HEK293 (cell line): Measurements from ENCODE around the gene BICD2.
A peak's percentile ranks its signal among the peaks of the same experiment; 100 is the strongest.

Experiments
- CTCF ChIA-PET: fragments of 350-600 bp; formaldehyde crosslinking; extraction: SDS; loops from one replicate; lab custom pipeline; 2021; ENCODE audit warnings: antibody characterized with exemption; lab: Yijun Ruan, JAX
- POLR2A ChIA-PET: fragments of 300-600 bp; formaldehyde crosslinking; extraction: SDS; loops from one replicate; lab custom pipeline; 2020; ENCODE audit warnings: antibody characterized with exemption, inconsistent platforms; lab: Yijun Ruan, JAX
- H3K27ac ChIP-seq: fragments of 200-500 bp; sonication (Bioruptor generic); 2 replicates; pipeline ENCODE4 v1.5.1; 2014; ENCODE audit warnings: low read depth, low read length, control low read depth, inconsistent platforms; ENCODE audit errors: extremely low read depth
- H3K36me3 ChIP-seq, 2 experiments: fragments of 200-500 bp in 1 of 2; sonication (Bioruptor generic) in 1 of 2; 1 replicate in 1 of 2; 2 replicates in 1 of 2; pipeline ENCODE4 v1.5.1; 2014 to 2017; ENCODE audit warnings: inconsistent platforms in 2 of 2, low read length in 2 of 2; ENCODE audit not compliant: control insufficient read depth in 2 of 2, insufficient read depth in 1 of 2
- H3K4me1 ChIP-seq: fragments of 200-500 bp; sonication (Bioruptor generic); 2 replicates; pipeline ENCODE4 v1.5.1; 2014; ENCODE audit warnings: mild to moderate bottlenecking, low read length, inconsistent platforms; ENCODE audit not compliant: control insufficient read depth, insufficient read depth
- H3K4me3 ChIP-seq: 2 replicates; pipeline ENCODE4 v1.5.1; 2011; ENCODE audit warnings: low read depth, mild to moderate bottlenecking, control low read depth, low read length, moderate library complexity
- H3K9me3 ChIP-seq: fragments of 200-500 bp; sonication (Bioruptor generic); 2 replicates; pipeline ENCODE4 v1.5.1; 2014; ENCODE audit warnings: low read depth, low read length, inconsistent platforms; ENCODE audit not compliant: control insufficient read depth, insufficient read depth
- EGR2 ChIP-seq: fragments of 450-650 bp; formaldehyde crosslinking; IDR thresholded peaks from 2 replicates; pipeline ENCODE4 v1.5.1; 2016; ENCODE audit warnings: low read depth, missing biosample characterization, missing genetic modification characterization
- FEZF1 ChIP-seq: fragments of 450-650 bp; formaldehyde crosslinking; IDR thresholded peaks from 2 replicates; pipeline ENCODE4 v1.5.1; 2016; ENCODE audit warnings: missing biosample characterization, missing genetic modification characterization
- SP2 ChIP-seq: fragments of 450-650 bp; formaldehyde crosslinking; IDR thresholded peaks from 2 replicates; pipeline ENCODE4 v1.5.1; 2016; ENCODE audit warnings: missing biosample characterization, missing genetic modification characterization
- ZBTB17 ChIP-seq: fragments of 450-650 bp; formaldehyde crosslinking; IDR thresholded peaks from 2 replicates; pipeline ENCODE4 v1.5.1; 2016; ENCODE audit warnings: missing biosample characterization, missing genetic modification characterization
- ZBTB21 ChIP-seq: fragments of 450-650 bp; formaldehyde crosslinking; IDR thresholded peaks from 2 replicates; pipeline ENCODE4 v1.5.1; 2017; ENCODE audit warnings: missing biosample characterization, missing genetic modification characterization
- ZBTB7A ChIP-seq: fragments of 450-650 bp; formaldehyde crosslinking; IDR thresholded peaks from 2 replicates; pipeline ENCODE4 v1.5.1; 2016; ENCODE audit warnings: low read depth, missing biosample characterization, missing genetic modification characterization
- ZFHX2 ChIP-seq: fragments of 450-650 bp; formaldehyde crosslinking; conservative IDR thresholded peaks from 2 replicates; pipeline ENCODE4 v1.5.1; 2016; ENCODE audit warnings: missing biosample characterization, missing genetic modification characterization
- ZFP3 ChIP-seq: fragments of 450-650 bp; formaldehyde crosslinking; IDR thresholded peaks from 2 replicates; pipeline ENCODE4 v1.5.1; 2016; ENCODE audit warnings: low read depth, missing biosample characterization, missing genetic modification characterization
- ZFP37 ChIP-seq: fragments of 450-650 bp; formaldehyde crosslinking; IDR thresholded peaks from 2 replicates; pipeline ENCODE4 v1.5.1; 2016; ENCODE audit warnings: missing biosample characterization, missing genetic modification characterization
- ZFP41 ChIP-seq: fragments of 450-650 bp; formaldehyde crosslinking; IDR thresholded peaks from 2 replicates; pipeline ENCODE4 v1.5.1; 2016; ENCODE audit warnings: missing biosample characterization, missing genetic modification characterization, borderline replicate concordance
- ZIC2 ChIP-seq: fragments of 450-650 bp; formaldehyde crosslinking; IDR thresholded peaks from 2 replicates; pipeline ENCODE4 v1.5.1; 2016; ENCODE audit warnings: missing biosample characterization, missing genetic modification characterization
- ZNF133 ChIP-seq: fragments of 450-650 bp; formaldehyde crosslinking; IDR thresholded peaks from 2 replicates; pipeline ENCODE4 v1.5.1; 2016; ENCODE audit warnings: missing biosample characterization, missing genetic modification characterization
- ZNF2 ChIP-seq: fragments of 450-650 bp; formaldehyde crosslinking; IDR thresholded peaks from 2 replicates; pipeline ENCODE4 v1.5.1; 2016; ENCODE audit warnings: missing biosample characterization, missing genetic modification characterization
- ZNF202 ChIP-seq: fragments of 450-650 bp; formaldehyde crosslinking; IDR thresholded peaks from 2 replicates; pipeline ENCODE4 v1.5.1; 2016; ENCODE audit warnings: missing biosample characterization, missing genetic modification characterization, borderline replicate concordance
- ZNF24 ChIP-seq: fragments of 450-650 bp; formaldehyde crosslinking; IDR thresholded peaks from 2 replicates; pipeline ENCODE4 v1.5.1; 2016; ENCODE audit warnings: missing biosample characterization, missing genetic modification characterization
- ZNF248 ChIP-seq: fragments of 450-650 bp; formaldehyde crosslinking; IDR thresholded peaks from 2 replicates; pipeline ENCODE4 v1.5.1; 2017; ENCODE audit warnings: missing biosample characterization, missing genetic modification characterization
- ZNF391 ChIP-seq: fragments of 450-650 bp; formaldehyde crosslinking; IDR thresholded peaks from 2 replicates; pipeline ENCODE4 v1.5.1; 2016; ENCODE audit warnings: low read depth, missing biosample characterization, missing genetic modification characterization, borderline replicate concordance
- ZNF521 ChIP-seq: fragments of 450-650 bp; formaldehyde crosslinking; IDR thresholded peaks from 2 replicates; pipeline ENCODE4 v1.5.1; 2017; ENCODE audit warnings: missing biosample characterization, mild to moderate bottlenecking, missing genetic modification characterization
- ZNF548 ChIP-seq: fragments of 450-650 bp; formaldehyde crosslinking; IDR thresholded peaks from 2 replicates; pipeline ENCODE4 v1.5.1; 2016; ENCODE audit warnings: missing biosample characterization, missing genetic modification characterization
- ZNF629 ChIP-seq: fragments of 450-650 bp; formaldehyde crosslinking; IDR thresholded peaks from 2 replicates; pipeline ENCODE4 v1.5.1; 2017; ENCODE audit warnings: missing biosample characterization, missing genetic modification characterization
- ZNF654 ChIP-seq: fragments of 450-650 bp; formaldehyde crosslinking; IDR thresholded peaks from 2 replicates; pipeline ENCODE4 v1.5.1; 2016; ENCODE audit warnings: low read depth, missing biosample characterization, missing genetic modification characterization
- ZNF660 ChIP-seq: fragments of 450-650 bp; IDR thresholded peaks from 2 replicates; pipeline ENCODE4 v1.5.1; 2018; ENCODE audit warnings: missing biosample characterization, mild to moderate bottlenecking, missing genetic modification characterization
- ZNF747 ChIP-seq: fragments of 450-650 bp; formaldehyde crosslinking; IDR thresholded peaks from 2 replicates; pipeline ENCODE4 v1.5.1; 2016; ENCODE audit warnings: missing biosample characterization, missing genetic modification characterization
- ZNF768 ChIP-seq: fragments of 450-650 bp; formaldehyde crosslinking; IDR thresholded peaks from 2 replicates; pipeline ENCODE4 v1.5.1; 2018; ENCODE audit warnings: missing biosample characterization, mild to moderate bottlenecking, missing genetic modification characterization
- TF ChIP-seq, protein P1 (sequence below): fragments of 450-650 bp; formaldehyde crosslinking; IDR thresholded peaks from 2 replicates; pipeline ENCODE4 v1.5.1; 2016; ENCODE audit warnings: missing biosample characterization, missing genetic modification characterization
- TF ChIP-seq, protein P2 (sequence below): fragments of 450-650 bp; formaldehyde crosslinking; IDR thresholded peaks from 2 replicates; pipeline ENCODE4 v1.5.1; 2016; ENCODE audit warnings: missing biosample characterization, missing genetic modification characterization
- TF ChIP-seq, protein P3 (sequence below): fragments of 450-650 bp; formaldehyde crosslinking; IDR thresholded peaks from 2 replicates; pipeline ENCODE4 v1.5.1; 2016; ENCODE audit warnings: missing biosample characterization, missing genetic modification characterization

Gene BICD2

DNA sequence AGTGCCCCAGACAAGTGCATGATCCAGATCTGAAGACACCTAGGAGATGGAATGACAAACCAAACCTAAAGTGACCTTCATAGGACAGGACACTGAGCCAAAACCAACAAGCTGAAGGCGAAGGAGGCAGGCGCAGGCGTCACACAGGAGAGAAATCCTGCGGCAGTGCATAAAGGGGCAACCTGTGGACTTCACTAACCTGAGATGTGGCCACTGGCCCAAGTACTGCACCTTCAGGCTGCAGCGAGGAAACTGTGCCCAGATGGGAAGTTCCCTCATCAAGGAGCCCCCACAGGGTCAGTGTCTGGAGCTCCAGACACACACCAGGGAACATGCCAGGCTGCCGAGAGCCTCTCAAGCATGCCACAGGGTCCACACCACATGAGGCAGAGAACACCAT is 98.4 kb downstream of the BICD2 start:
- ChIA-PET POLR2A (no interaction called here), CTCF (interaction anchor here (1.2 kb wide), 1 partner anchor 125 kb away, joined by 3 read pairs; no protein-coding TSS in a partner anchor)
- Histone ChIP-seq H3K4me1 (peaks cover 3% of the 10 kb centered on the region; the same call in 1 of the 2 replicates), H3K36me3 (peaks cover 0 to 35% of the 10 kb centered on the region in 2 experiments; a peak in 1 of 3 replicates), H3K27ac (no peak overlapping the region), H3K4me3 (no peak overlapping the region), H3K9me3 (no peaks in the 10 kb centered on the region)
- TF ChIP-seq ZNF2 (tag by site-specific recombination), result no peak
- no peak for TF ChIP-seq ZNF202 (tag by site-specific recombination)
- TF ChIP-seq ZNF248 (tag by site-specific recombination), result no peak

DNA sequence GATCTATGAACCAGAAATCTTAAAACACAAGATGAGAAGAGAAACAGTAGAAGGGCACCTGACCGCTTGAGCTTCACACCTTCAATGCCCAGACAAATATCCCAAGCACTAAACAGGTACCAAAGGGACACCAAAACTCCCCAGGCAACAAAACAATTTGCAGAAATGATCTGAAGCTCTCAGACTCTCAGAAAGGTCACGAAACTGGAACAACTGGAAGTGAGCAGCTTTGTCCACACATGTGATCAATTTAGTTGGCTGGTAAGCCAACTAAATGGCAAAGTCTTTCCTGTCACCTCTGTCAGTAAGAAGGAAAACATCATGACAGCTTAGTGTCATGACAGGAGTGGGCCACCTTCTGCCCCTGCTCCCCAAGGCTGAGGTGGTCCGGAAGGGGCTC is 98.8 kb downstream of the BICD2 start:
- Histone ChIP-seq H3K36me3 (peaks cover 0 to 35% of the 10 kb centered on the region in 2 experiments; a peak in 1 of 3 replicates), H3K4me1 (peaks cover 3% of the 10 kb centered on the region; the same call in 1 of the 2 replicates), H3K4me3 (no peak overlapping the region), H3K9me3 (no peaks in the 10 kb centered on the region), H3K27ac (no peak overlapping the region)
- POLR2A ChIA-PET, result no interaction called here
- CTCF ChIA-PET, result no interaction called here
- TF ChIP-seq ZBTB21 (no peak), FEZF1 (tag by site-specific recombination) (peak; percentile 37; the same call in 1 of the 2 replicates)
- TF ChIP-seq, all 188 proteins: peak for 1

DNA sequence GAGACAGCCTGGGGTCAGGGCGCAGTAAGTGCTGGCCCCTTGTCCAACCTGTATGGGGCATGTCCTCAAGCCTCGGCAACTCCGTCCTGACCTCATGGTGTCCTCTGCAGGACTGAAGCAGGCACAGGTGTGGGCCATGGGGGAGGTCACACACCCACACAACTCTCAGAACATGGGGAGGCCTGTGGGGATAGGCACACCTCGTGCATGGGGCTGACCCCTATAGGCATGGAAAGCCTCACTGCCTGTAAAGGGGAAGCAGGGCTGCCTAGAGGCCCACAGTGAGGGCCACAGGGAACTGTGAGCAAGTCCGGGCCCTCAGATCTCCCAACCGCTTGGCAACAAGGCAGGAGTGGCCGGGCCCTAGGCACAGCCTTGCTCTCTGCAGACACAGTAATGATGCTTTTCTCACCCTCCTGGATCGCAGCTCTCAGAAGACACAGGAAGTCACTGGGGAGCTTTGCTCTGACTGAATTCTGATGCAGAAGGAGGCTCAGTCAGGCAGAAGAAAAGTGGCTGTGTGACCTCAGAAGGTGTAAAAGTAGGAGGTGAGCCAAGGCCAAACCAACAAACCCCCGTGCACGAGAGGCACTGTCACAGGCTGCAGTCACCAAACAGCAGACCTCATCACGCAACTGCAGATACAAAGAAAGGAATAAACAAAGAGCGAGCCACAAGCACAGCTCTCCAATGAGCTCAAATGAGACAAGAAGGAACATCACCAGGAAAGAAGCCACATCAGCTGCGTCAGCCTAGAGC is 100.1 kb downstream of the BICD2 start:
- TF ChIP-seq ZFP37 (tag by site-specific recombination) (no peak), ZNF629 (tag by site-specific recombination) (peak; percentile 1; the same call in 1 of the 2 replicates), ZNF654 (tag by site-specific recombination) (no peak), ZNF521 (no peak), ZNF660 (tag by site-specific recombination) (no peak), ZNF133 (no peak), ZBTB7A (no peak), ZFHX2 (tag by site-specific recombination) (0 out of 2 replicates have a peak, but pooled peaks have one; percentile 16), ZNF391 (tag by site-specific recombination) (no peak), SP2 (tag by site-specific recombination) (no peak), EGR2 (tag by site-specific recombination) (no peak), ZBTB17 (tag by site-specific recombination) (peak; percentile 74), ZNF768 (no peak), ZNF747 (tag by site-specific recombination) (no peak), ZNF548 (tag by site-specific recombination) (no peak), ZNF24 (no peak), ZFP3 (tag by site-specific recombination) (no peak), ZIC2 (tag by site-specific recombination) (peak; percentile 32), ZFP41 (tag by site-specific recombination) (no peak)
- TF ChIP-seq, protein P1, sequence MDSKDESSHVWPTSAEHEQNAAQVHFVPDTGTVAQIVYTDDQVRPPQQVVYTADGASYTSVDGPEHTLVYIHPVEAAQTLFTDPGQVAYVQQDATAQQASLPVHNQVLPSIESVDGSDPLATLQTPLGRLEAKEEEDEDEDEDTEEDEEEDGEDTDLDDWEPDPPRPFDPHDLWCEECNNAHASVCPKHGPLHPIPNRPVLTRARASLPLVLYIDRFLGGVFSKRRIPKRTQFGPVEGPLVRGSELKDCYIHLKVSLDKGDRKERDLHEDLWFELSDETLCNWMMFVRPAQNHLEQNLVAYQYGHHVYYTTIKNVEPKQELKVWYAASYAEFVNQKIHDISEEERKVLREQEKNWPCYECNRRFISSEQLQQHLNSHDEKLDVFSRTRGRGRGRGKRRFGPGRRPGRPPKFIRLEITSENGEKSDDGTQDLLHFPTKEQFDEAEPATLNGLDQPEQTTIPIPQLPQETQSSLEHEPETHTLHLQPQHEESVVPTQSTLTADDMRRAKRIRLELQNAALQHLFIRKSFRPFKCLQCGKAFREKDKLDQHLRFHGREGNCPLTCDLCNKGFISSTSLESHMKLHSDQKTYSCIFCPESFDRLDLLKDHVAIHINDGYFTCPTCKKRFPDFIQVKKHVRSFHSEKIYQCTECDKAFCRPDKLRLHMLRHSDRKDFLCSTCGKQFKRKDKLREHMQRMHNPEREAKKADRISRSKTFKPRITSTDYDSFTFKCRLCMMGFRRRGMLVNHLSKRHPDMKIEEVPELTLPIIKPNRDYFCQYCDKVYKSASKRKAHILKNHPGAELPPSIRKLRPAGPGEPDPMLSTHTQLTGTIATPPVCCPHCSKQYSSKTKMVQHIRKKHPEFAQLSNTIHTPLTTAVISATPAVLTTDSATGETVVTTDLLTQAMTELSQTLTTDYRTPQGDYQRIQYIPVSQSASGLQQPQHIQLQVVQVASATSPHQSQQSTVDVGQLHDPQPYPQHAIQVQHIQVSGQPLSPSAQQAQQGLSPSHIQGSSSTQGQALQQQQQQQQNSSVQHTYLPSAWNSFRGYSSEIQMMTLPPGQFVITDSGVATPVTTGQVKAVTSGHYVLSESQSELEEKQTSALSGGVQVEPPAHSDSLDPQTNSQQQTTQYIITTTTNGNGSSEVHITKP (tag by site-specific recombination), result peak; percentile 100
- TF ChIP-seq, protein P2, sequence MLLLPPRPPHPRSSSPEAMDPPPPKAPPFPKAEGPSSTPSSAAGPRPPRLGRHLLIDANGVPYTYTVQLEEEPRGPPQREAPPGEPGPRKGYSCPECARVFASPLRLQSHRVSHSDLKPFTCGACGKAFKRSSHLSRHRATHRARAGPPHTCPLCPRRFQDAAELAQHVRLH (tag by site-specific recombination), result no peak
- TF ChIP-seq, protein P3, sequence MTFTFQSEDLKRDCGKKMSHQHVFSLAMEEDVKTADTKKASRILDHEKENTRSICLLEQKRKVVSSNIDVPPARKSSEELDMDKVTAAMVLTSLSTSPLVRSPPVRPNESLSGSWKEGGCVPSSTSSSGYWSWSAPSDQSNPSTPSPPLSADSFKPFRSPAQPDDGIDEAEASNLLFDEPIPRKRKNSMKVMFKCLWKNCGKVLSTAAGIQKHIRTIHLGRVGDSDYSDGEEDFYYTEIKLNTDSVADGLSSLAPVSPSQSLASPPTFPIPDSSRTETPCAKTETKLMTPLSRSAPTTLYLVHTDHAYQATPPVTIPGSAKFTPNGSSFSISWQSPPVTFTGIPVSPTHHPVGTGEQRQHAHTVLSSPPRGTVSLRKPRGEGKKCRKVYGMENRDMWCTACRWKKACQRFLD (tag by site-specific recombination), result no peak
- H3K36me3 ChIP-seq, result peaks cover 0 to 35% of the 10 kb centered on the region in 2 experiments; a peak in 1 of 3 replicates
- H3K9me3 ChIP-seq, result no peaks in the 10 kb centered on the region
- CTCF ChIA-PET, result interaction anchor here (0.6 kb wide), 1 partner anchor 12 kb away, joined by 3 read pairs; no protein-coding TSS in a partner anchor
- no peak overlapping the region for H3K4me3 ChIP-seq
- POLR2A ChIA-PET, result no interaction called here
- peaks cover 3% of the 10 kb centered on the region; the same call in 1 of the 2 replicates for H3K4me1 ChIP-seq
- H3K27ac ChIP-seq, result no peak overlapping the region
